Measurements from ENCODE around the gene ZNF592. TPM values are rescaled to one million over a fixed set of nuclear protein-coding genes. Genes with fewer than 3 reads are reported as not detected.

ZNF592 gene
- total RNA-seq, 1 experiment from 2014 or later = 34.6 TPM

GRCh38 chr15:84703808-84704207 lies 44.6 kb upstream of the ZNF592 start:
- Histone ChIP-seq H3K23me2 (ENCODE audit: insufficient read length, low read depth, low read length, poor library complexity, severe bottlenecking) (no peaks in the 10 kb centered on the region), H2AFZ (ENCODE audit: low read length) (no peak overlapping the region), H3K4me1 (ENCODE audit: insufficient read depth, low read length) (no peaks in the 10 kb centered on the region), H4K20me1 (ENCODE audit: control insufficient read depth, insufficient read depth, insufficient read length) (no peaks in the 10 kb centered on the region), H2BK120ac (ENCODE audit: low read depth, low read length, poor library complexity, severe bottlenecking) (no peak overlapping the region), H3K56ac (ENCODE audit: insufficient read length, low read depth, low read length) (no peak overlapping the region), H3K23ac (ENCODE audit: insufficient read length, low read depth, low read length) (no peak overlapping the region), H2BK5ac (ENCODE audit: insufficient read length, low read length) (no peak overlapping the region), H3K9me3 (ENCODE audit: control insufficient read depth, low read depth, low read length) (no peaks in the 10 kb centered on the region), H2BK12ac (ENCODE audit: insufficient read length, low read depth, low read length) (no peak overlapping the region), H3K27ac (ENCODE audit: insufficient read length, low read depth, low read length) (no peak overlapping the region), H3K9ac (ENCODE audit: extremely low read depth, insufficient read length, low read length) (no peak overlapping the region), H4K5ac (ENCODE audit: insufficient read length, low read depth, low read length) (no peak overlapping the region), H3K4ac (ENCODE audit: low read depth, low read length) (no peak overlapping the region), H2BK15ac (ENCODE audit: low read depth, low read length) (no peak overlapping the region), H2BK20ac (ENCODE audit: low read depth, low read length, poor library complexity, severe bottlenecking) (no peak overlapping the region), H3T11ph (ENCODE audit: low read length) (no peak overlapping the region), H3K14ac (ENCODE audit: insufficient read depth, low read length) (no peak overlapping the region), H3K18ac (ENCODE audit: insufficient read length, low read depth, low read length) (no peak overlapping the region), H4K8ac (replicated peaks; ENCODE audit: insufficient read length, low read depth, low read length) (no peak overlapping the region), H3K79me2 (ENCODE audit: insufficient read depth, low read length) (peaks cover 24% of the 10 kb centered on the region; the same call in 1 of the 2 replicates), H3K79me1 (ENCODE audit: insufficient read depth, low read depth, low read length, poor library complexity, severe bottlenecking) (peaks cover 22% of the 10 kb centered on the region), H3K4me2 (ENCODE audit: insufficient read depth, insufficient read length, low read length) (no peak overlapping the region), H2AK5ac (ENCODE audit: insufficient read length, low read length) (no peak overlapping the region), H4K91ac (ENCODE audit: insufficient read length, low read depth, low read length) (no peak overlapping the region), H3K27me3 (ENCODE audit: insufficient read depth, low read length) (no peaks in the 10 kb centered on the region)
- WGBS (ENCODE audit: extremely low coverage, insufficient read length, low lambda C conversion rate) = no CpG with 5 or more reads among the region's 5 CpGs
- H3K27me3 Mint-ChIP-seq (ENCODE audit: low read depth) = no peaks in the 10 kb centered on the region
- H3K9me3 Mint-ChIP-seq = no peaks in the 10 kb centered on the region
- H3K4me3 Mint-ChIP-seq = no peak overlapping the region
- H3K36me3 Mint-ChIP-seq (ENCODE audit: insufficient read depth in 1 of 3, low read depth in 3 of 3) = peaks cover 0 to 16% (median 4%) of the 10 kb centered on the region in 3 experiments; a peak in 3 of 7 replicates
- no peak for DNase-seq
- H3K4me1 Mint-ChIP-seq = peaks cover 0 to 2% of the 10 kb centered on the region in 2 experiments; a peak in 1 of 4 replicates
- no peak overlapping the region for H3K27ac Mint-ChIP-seq
- TF ChIP-seq CTCF (conservative IDR thresholded peaks at IDR 0.05) = no peak

Data from H9 (cell line).